ENCODE results near the gene UBE2B.
A peak's percentile ranks its signal among the peaks of the same experiment; 100 is the strongest.
"Not testable (repeated sequence)": the region's sequence is repeated elsewhere in the genome, so short reads cannot be mapped to it uniquely, and the experiment has no call there.

UBE2B gene

DNA sequence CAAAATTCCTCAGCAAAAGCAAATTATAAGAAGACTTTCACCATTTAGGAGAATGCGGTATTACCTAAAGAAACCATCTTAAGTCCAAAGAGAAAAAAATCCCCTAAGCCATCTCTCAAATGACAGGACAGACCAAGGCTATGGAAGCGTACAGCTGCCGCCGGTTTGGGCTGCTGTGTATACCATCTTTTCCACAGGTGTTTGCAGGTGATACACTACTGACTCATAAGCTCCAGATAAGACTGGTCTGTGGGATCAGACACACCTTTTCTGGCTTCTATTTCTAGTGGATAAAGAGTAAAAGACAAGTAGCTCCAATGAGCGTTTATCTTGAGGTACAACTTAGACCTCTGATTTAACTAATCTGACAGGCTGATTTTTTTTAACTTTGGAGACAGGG is 32.6 kb downstream of the UBE2B start:
- no peak for DNase-seq

DNA sequence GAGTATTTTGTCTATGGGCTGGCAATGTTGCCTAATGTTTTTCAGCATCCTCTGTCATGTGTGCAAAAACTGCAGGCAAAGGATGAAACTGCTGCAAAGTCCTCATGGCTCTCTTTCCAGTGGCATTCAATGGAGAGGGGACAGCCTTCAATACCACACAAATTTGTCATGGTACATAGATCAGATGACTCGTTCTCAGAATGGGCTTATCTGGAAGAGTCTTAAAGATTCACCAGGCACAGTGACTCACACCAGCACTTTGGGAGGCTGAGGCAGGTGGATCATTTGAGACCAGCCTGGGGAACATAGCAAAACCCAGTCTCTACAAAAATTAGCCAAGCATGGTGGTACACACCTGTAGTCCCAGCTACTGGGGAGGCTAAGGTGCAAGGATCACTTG is 35.0 kb downstream of the UBE2B start:
- DNase-seq: no peak

DNA sequence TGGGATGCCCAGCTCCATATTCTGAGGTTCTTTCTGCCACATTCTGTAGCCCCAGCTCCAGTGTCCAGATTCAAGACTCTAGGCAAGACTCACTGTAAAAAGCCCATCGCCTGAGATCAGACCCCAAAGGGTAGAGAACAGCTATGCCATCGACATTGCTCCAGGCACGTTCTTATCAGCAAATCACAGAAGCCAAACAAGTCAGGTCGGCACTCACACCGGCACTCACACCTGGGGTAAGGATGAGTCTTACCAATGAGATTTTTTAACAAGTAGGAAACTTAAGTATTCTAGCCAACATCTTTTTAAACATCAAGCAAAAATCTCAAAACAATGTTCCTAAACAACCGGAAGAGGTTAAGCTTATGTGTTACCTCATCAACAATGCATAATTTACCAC is 38.0 kb downstream of the UBE2B start:
- DNase-seq: no peak

DNA sequence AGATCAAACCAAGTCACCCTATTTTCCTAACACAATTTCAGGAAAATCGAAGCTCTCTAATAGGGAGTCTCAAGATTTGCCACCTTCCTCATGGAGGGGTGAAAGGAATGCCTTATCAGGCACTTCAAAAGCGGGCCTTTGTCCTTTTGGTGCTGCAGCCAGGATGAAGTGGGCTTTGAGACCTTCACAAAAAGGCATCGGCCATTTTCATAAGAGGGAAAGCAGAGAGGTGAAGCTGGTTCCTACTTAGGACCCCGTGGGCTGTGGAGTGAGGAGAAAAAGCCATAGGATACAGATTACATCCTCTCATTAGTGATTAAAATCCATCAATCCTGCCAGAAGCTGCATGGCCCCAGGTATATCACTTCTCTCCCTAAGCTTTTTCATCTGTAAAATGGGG is 39.5 kb downstream of the UBE2B start:
- DNase-seq: no peak

DNA sequence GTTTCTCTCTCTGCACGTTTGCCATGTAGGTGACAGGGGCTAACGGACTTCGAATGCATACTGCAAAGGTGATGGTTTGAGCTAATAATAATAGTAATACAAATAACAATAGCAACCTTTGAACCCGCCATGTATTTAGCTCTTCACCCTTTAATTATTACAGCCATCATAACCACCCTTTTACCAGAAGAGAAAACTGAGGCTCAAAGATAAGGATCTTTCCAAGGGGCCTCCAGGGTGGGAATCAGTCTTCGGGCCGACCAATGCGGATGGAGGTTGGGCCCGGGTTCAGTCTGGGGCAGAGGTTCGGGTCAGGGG is 39.8 kb downstream of the UBE2B start:
- DNase-seq: no peak

DNA sequence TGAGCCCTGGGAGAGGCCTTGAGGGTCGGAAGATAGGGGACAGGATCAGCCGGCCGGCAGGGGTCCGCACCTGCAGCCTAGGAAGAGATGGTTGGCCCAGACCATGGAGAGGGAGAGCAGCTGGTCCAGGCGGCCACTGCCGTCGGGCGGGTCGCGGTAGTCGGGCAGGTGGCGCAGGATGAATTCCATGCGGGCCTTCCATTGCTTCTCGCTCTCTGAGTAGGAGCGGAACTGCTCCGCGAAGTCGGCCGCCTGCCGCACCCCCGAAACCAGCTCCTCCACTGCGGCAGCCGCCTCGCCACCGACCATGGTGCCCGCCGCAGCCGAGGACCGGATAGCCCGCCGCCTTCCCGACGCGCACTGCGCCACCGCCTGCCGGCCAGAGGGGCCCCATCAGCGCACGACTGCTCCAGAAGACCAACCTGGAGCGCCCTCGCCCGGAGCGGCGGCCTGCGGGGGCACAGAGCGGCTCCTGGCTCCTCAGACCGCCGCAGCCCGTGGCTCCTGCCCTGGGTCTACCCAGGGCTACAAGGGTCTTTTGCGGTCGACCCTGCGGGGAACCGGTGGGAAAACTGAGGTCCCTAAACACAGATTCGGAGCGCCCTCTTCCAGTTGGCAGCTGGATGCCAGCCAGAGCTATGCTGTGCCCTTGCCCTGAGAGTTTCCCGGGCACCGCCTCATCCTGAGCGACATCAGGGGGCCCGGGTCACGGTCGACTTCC is 40.3 kb downstream of the UBE2B start, which contains the start of gene CDKN2AIPNL:
CDKN2AIPNL (minus strand) TSS at position 336 of the 721 bp plus-strand sequence; CDS start at position 309, 27 bp downstream.
- DNase-seq: peak; percentile 77

DNA sequence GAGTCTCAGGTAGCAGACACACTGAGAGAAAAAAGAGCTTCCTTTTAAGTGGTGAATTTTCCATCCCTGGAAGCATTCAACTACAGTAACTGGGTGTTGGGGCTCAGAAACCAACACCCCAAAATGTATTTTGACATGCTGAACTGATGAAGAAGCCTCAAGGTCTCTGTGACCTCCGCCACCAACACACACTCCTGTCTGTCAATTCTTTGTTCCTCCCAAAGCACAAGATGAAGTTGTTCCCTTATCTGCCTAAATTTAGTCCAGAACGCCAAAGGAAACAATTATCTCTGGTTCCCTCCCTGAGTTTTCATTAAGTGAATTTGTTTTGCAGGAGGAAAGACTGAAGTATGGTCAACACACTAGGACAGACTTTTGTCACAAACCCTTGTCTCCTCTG is 41.7 kb downstream of the UBE2B start:
- no peak for DNase-seq

DNA sequence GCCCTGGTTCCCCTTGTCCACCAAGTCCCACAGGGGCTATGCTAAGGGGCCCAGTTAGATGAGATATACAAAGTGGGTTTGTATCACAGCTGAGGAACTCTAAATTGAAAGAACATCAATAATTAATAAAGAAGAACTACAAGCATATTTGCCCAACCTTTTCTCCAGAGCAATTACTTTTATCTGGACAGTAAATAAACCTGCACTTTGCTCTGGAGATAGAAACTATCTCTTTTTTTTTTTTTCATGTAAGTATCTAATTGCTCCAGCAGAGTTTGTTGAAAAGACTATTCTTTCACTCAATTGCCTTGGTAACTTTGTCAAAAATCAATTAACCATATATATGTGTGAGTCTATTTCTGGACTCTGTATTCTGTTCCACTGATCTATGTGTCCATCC is 46.3 kb downstream of the UBE2B start:
- no peak for DNase-seq

DNA sequence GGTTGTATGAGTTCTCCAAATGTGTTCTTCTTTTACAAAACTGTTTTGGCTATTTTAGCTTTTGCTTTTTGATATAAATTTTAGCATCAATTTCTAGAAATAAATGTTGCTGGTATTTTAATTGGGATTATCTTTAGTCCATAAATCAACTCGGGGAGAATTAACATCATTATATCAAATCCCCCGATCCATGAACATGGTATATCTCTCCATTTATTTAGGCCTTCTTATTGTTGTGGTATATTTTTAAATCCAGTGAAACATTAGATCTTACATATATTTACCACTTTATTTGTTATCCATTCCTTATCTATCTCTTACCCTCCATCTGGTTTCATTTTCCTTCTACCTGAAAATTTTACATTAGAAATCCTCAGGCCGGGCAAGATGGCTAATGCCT is 47.6 kb downstream of the UBE2B start:
- DNase-seq: no peak

DNA sequence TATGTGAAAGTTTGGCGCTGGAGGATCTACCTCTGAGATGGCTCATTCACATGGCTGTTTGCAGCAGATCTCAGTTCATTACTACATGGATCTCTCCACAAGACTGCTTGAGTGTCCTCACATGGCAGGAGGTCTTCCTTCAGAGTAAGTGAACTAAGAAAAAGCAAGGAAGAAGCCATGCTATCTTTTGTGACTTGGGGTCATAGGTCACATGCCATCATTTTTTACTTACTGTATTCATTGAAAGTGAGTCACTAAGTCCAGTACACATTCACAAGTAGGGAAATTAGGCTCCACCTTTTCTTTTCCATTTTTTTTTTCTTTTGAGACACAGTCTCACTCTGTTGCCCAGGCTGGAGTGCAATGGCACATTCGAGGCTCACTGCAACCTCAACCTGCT is 49.0 kb downstream of the UBE2B start:
- no peak for DNase-seq

DNA sequence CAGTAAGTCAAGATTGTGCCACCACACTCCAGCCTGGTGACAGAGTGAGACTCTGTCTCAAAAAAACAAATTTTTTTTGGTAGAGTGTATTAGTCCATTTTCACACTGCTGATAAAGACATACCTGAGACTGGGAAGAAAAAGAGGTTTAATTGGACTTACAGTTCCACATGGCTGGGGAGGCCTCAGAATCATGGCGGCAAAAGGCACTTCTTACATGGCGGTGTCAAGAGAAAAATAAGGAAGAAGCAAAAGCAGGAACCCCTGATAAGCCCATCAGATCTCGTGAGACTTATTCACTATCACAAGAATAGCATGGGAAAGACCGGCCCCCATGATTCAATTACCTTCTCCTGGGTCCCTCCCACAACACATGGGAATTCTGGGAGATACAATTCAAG is 49.7 kb downstream of the UBE2B start:
- DNase-seq: not testable (repeated sequence)

DNA sequence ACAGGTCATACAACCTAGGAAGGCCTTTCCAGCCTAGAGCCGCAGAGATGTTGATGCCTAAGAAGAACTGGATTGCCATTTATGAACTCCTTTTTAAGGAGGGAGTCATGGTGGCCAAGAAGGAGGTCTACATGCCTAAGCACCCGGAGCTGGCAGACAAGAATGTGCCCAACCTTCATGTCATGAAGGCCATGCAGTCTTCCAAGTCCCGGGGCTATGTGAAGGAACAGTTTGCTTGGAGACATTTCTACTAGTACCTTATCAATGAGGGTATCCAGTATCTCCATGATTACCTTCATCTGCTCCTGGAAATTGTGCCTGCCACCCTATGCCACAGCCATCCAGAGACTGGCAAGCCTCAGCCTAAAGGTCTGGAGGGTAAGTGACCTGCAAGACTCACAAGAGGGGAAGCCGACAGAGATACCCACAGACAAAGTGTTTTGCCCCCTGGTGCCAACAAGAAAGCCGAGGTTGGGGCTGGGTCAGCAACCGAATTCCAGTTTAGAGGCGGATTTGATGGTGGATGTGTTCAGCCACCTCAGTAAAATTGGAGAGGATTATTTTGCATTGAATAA is 51.5 kb downstream of the UBE2B start:
- DNase-seq: no peak

DNA sequence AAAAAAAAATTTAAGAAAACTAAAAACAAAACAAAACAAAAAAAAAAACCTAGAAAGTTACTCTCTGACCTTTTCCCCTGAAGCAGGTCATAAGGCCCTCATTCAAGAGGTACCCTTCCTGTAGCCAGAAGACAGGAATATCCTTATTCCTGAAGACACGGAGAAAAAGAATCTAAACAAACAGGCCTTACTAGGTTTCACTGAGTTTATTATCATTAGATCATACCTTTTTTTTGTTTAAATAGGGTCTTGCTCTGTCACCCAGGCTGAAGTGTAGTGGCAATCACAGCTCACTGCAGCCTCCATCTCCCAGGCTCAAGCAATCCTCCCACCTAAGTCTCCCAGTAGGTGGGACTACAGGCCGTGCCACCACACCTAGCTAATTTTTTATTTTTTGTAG is 52.0 kb downstream of the UBE2B start:
- no peak for DNase-seq

DNA sequence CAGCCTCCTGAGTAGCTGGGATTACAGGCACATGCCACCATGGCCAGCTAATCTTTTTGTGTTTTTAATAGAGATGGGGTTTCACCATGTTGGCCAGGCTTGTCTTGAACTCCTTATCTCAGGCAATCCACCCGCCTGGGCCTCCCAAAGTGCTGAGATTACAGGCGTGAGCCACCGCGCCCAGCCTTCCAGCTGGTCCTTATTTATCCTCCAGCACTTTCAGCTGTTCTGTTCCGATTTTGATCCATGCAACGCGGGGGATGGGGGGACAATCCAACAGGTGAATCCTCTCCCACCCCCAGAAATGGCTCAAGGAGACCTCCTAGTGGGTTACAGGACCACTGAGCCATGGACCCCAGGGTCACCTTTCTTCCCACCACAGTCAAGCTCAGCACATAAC is 55.0 kb downstream of the UBE2B start:
- DNase-seq: no peak

DNA sequence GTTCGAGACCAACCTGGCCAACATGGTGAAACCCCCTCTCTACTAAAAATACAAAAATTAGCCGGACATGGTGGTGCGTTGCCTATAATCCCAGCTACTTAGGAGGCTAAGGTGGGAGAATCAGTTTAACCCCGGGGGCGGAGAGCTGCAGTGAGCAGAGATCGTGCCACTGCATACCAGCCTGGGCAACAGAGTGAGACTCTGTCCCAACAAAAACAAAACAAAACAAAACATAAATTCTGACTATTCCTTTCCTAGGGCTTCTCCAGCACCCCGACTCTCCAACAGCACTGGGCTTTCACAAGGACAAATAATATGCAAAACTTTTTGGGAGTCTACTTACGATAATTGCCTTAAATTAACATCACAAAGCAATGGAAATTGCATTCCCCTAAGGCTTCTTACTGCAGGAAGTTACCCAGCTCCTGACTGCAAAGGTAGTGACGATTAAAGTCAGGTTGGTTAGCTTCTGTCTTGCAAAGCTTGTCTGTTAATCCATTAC is 56.2 kb downstream of the UBE2B start:
- no peak for DNase-seq

DNA sequence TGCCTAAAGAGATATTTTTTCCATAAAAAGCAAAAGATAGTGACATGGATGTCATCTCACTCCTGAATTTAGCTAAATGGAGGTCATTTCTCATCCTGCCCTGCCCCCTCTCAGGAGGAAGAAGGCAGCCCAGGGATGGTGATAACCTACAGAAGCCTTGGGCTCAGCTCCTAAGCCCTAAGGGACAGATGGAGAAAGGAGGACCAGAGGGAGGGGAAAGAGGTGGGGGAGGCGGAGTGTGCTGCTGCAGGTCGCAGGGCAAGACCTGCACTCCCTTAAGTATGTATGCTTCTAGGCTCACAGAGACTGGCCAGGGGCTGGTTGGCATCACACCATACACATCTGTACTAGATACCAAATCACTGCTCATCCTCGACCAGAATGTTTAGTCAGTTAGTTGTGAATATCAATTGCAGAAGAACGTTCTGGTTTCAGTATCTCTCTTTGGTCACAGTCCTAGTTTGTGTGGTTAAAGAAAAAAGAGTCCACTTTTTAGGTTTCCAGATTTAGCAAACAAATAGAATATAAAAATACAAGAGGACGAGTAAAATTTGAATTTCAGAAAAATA is 58.7 kb downstream of the UBE2B start:
- DNase-seq: no peak

DNA sequence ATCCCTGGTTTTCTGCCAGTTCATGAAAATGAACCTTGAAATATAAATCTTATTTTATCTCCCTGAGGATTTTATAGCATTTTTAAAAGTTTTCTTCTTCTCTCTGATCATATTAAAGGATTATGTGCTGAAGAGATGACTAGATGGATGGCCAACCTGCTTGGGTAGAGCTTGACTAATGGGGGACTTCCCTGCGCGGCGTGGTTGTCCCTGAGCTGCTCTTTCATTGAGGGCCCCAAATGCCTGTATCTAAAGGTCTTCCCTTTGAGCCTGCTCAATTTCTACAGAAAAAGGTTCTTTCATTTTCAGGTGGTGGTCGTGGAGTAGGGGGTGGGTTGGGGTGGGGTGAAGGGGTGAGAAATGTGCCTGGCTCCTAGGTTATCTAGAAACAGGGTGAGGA is 60.8 kb downstream of the UBE2B start:
- DNase-seq: no peak

DNA sequence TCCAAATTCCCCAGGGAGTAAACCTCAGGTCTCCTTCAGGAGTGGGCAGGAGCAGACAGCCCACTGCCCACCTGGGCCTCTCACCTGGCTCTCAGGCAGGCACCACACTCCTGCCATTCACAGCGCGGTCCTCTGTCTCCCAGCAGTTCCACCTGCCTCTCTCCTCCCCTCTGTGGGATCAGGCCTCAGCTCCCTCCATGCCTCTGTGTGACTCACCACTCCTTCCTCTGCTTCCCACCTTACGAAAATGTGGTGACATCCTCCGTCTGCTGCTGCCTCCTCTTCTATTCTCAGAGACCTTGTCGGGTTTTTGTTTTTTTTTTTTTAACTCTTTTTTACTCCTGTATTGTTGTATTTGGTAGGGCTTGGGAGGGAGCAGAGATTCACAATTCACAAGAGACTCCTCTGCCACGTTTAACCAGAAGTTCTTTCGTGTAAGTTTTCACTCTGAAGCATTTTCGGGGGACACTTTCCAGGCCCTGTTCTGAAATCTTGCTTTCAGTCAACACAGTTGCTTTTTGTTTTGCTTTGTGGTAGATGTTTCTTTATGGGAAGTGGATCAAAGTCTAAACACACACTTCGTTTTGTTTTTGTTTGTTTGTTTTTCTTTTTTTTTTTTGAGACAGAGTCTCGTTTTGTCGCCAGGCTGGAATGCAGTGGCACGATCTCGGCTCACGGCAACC is 61.4 kb downstream of the UBE2B start:
- DNase-seq: no peak

DNA sequence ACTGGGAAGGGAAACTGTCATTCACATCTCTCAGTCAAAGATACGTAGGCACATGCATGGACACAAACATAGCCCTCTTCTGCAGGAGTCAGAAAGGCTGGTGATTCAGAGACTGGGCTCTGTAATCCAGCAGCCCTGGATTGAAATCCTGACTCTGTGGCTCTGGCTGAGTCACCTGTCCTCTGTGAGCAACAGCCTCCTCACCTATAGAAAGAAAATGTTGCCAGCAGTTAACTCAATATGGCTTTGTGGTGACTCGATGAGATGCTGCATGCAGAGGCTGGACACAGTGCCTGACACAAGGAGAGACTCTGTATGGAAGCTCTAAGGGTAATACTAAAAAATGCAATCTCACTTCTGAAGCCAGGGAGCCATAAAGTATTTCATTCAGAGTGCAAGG is 64.2 kb downstream of the UBE2B start:
- DNase-seq: no peak

DNA sequence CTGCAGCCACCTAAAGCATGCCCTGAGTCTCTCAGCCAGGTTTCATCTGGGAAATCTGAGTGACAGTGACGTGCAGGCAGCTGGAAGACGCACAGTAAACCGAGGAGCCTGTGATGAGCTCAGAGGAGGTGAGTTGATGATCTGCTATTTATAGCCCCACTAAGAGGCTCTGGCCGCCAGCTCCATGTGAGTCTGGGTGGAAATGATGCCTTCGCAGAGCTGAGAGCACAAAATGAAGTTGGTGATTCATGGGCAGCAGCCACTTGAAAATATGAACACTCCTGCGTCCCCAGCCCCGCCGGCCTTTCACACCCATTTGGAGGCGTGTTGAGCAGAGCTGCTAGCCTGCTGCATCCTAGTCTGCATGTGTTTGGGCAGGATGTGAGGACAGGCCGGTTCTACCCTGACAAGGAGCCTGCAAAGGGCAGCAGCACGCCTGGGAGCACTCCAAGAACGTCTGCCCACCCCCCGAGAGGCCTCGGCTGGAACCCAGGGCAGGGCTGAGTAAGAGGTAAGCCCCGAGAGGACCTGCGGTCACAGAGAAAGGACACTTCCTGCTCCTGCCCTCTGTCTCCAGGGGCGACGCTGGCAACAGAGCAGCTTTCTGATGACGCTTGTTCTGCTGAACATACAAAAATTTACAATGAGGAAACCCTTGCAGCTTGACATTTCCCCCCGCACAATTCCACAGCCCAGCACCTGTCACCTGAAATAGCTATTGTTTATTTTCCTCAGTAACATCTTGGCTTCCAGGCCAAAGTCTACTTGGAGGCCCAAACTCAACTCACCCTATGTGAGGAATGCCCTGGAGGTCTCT is 65.4 kb downstream of the UBE2B start:
- peak; percentile 67 for DNase-seq

DNA sequence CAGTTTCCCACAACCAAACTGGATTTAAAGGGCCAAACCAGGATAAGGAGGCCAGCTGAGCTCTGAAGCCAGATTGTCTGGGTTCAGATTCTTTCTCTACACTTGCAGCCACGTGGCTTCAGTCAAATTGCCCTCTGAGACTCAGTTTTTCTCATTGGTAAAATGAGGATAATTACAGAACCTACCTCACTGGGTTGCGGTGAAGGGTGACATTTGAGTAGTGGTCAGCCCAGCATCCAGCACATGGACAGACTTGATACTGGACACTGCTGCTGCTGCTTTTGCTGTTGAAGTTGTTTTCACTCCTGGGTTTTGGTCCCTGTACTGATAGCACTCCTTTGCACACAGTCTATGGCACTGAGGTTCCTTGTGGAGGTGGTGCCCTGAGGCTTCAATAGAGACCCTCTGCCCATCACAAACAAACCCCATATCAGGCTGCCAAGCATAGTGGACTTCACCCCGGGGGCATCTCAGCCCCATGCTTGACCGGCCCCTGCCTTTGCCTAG is 66.0 kb downstream of the UBE2B start:
- no peak for DNase-seq

DNA sequence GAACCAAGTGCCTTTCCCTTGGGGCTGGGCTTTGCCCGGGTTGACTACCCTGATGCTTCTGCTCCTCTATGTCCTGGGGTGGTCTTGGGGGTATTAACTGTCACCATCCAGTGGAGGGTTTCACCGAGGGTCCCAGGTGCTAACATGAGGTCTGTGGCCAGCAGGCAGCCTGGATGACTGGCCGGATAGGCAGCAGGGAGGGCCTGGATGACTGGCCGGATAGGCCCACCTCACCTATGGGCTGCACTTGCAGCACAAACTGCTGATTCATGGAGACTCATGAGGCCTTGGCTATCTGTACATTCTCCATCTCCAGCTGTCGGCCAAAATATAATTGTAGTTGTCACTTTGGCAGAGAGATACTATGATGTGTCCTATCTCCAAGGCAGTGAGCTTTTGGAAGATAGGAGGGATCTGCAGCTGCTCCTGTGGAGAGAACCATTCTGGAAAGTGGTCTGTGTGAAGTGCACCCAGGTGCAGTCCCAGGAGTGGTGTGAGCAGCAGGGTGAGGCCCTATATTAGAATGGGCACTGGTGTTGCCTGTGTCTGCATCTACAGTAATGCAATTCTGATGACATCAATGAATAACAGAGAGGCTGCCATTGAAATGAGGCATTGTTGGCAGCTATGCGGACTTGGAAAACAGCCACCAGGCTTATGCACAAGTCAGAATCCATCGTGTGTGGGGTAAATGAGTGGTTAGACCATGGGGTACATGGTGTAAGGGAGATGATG is 66.6 kb downstream of the UBE2B start:
- no peak for DNase-seq
